GM18517 (cell line): Measurements from ENCODE around the gene CCDC50.

Experiments
- ATAC-seq: cut with Tn5 transposase; IDR thresholded peaks from one replicate; pipeline ENCODE4 v1.9.1; 2021; ENCODE audit warnings: mild to moderate bottlenecking, moderate library complexity; ENCODE audit not compliant: unreplicated experiment

Gene CCDC50, protein sequence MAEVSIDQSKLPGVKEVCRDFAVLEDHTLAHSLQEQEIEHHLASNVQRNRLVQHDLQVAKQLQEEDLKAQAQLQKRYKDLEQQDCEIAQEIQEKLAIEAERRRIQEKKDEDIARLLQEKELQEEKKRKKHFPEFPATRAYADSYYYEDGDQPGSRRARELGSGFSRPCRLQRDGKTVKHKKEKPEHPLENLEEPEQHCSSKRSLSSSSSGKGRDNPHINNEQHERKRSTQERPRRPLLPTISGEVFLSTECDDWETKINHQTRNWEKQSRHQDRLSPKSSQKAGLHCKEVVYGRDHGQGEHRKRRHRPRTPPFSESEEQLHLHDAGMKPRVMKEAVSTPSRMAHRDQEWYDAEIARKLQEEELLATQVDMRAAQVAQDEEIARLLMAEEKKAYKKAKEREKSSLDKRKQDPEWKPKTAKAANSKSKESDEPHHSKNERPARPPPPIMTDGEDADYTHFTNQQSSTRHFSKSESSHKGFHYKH

DNA sequence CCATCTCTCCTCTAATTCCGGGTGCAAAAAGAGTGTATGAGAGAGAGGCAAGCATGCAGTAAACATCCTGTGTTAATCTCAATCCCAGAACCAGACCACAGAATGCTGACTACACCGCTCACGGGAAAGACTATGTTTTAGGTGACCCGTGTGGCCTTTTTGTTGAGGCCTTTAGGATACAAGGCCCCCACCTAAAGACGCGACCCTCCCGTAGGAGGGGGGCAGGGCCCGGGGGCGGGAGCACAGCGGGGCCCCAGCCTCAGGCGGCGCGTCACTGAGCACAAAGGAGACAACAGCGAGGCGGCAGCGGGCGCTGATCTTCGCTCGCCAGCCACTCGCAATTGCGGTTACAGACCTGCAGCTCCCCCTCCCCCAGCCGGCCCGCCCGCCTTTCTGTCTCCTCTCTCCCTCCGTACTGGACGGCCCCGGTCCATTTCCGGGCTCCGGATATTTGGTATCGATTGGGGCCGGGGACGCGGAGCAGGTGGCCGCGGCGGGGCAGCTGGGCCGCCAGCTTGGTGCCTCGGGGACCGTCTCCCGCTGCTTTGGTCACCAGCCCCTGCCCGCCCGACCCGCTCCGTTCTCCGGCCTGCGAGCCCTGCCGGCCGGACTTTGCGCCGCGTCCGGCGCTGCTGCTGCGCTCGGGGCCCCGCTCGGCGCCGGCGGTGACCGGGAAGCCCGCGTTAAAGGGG is at the start of gene CCDC50:
TSS of gene CCDC50 (plus strand) at position 433 of the 692 bp plus-strand sequence. CDS start 281 bp downstream, outside the sequence.
- peak; percentile 74 for ATAC-seq

DNA sequence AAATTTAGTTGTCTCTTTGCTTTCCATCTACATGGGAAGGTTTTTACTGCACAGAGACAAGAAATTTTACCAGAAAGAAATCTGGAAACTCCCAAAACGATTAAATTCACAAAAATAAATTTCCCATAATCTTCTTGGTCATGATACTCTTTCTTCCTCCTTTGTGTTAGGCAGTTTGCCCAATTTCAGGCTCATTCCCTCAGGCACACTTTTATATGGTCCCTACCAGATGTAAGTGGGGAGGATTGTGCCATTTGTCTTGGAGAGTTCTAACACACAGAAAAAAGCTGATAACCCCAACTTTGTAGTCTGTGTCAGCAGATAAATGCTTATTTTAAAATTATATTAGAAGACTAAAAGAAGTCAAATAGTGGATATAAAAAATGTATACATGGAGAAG is 49.1 kb upstream of the CCDC50 start:
- ATAC-seq, result no peak

DNA sequence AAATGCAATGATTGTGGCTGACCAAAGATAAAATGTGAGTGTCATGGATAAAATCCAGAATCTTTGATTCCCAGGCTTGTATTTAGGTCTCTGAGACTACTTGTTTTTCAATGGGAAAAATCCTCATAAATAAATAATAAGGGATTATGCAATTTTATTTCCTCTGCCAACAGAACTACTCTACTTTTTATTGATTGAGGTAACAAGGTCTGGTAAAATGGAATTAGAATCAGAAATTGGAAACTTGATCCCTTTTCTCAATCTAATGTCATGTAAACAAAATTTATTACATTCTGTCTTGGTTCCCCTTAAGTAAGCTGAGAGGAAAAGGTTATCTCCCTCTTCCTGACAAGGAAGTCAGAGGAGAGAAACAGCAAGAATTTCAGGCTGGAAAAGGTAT is 48.3 kb upstream of the CCDC50 start:
- no peak for ATAC-seq

DNA sequence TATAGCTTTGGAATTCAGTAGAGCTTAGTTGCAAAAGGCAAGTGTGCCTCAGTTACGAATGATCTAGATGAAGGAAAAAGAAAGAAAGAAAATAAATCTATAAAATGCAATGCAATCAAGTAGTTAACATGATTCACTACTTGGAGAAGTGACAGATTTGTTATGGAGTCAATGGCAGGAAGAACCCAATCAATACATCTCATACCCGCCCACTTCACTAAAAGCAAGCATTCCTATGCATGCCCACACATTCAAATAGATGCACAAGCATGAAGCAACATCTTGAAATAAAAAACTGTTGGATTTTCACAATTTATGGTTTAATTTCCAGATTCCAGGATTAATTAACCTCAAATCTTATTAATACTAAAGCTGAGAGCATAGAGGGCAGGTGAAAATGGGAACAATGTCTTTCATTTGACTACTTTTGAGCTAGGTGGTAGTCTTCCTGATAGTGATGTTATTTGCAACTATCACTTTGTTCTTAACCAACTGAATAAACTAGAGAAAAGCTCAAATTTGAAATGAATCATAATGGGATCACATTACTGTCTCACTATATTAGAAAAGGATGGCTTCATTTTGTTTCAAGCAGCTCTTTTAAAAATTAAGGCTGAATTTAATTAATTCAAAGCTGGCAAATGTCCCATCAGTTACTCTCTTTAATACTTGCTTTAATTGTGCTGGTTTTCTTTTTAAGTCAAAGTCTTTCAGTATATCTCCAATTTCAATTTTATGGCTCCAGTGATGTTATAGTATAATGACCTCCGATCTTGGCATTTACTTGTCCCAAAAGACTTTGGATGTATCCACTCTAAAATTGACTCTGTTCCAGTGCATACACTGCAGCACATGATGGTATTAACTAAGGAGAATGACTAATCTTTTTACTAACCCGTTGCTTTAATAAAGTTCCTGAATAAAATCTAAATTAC is 46.7 kb upstream of the CCDC50 start:
- ATAC-seq, result no peak

DNA sequence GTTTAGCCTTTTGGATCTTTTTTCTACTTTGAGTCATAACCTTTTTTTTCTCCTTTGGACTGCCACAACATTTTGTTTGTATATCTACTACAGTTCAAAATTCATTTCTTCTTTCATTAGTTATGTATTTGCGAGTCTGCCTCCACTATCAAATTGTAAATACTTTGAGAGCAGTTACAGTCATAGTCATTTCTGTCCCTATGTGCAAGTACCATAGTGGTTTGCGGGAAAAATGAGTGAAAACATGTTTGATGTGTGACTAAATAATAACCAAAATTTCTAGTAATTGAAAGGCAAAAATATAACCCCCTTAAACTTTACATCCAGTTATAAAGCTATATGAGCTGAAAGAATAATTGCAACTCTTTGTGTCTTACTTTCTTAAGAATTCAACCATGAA is 45.8 kb upstream of the CCDC50 start:
- no peak for ATAC-seq

DNA sequence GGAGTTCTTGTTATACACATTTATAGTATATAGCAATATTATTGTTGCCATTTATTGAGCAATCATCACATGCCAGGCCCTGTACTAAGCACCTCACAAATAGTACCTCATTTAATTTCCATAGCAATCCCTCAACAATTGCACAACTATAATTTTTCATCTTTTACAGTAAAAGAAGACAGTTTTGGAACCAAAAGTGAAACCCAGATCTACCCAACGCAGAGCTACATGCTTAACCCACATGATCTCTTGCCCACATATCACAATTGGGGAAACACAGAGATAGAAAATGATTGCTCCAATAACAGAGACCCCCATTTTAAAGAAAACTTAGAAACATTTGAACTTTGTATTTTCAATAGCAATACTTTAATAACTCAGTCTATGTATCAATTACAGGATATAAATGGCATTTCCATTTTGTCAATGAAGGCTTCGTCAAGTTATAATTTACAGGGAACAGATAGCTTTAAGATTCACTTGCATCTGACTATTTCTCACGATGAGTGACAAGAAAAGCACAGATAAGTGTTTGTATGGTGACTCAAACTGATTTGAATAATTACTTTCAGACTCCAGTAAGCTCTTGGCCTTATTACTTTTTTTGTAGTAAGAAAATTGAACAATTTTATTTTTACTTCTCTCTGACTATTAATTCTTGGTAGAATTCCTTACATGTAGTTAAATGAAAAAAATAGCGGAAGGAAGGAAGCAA is 38.7 kb upstream of the CCDC50 start:
- peak; percentile 90 for ATAC-seq

DNA sequence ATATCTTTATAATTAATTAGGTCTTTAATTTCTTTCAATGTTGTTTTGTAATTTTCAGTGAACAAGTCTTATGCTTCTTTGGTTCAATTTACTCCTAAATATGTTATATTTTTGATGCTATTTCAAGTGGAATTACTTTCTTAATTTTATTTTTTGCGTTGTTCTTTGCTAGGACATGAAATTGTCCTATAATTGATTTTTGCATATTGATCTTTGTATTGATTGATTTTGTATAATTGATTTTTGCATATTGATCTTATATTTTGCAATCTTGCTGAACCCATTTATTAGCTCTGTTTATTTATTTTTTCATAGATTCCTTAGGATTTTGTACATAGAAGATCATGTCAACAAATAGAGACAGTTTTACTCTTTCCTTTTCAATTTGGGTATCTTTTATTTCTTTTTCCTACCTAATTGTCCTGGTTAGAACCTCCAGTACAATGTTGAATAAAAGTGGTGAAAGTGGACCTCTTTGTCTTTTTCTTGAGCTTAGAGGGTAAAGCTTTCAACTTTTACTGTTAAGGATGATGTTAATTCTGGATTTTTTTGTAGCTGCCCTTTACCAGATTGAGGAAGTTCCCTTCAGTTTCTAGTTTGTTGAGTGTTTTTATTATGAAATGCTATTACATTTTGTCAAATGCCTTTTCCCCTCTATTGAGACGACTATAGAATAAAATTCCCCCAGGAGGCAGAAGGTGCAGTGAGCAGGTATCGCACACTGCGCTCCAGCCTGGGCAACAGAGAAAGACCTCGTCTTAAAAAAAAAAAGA is 36.8 kb upstream of the CCDC50 start:
- ATAC-seq, result no peak

DNA sequence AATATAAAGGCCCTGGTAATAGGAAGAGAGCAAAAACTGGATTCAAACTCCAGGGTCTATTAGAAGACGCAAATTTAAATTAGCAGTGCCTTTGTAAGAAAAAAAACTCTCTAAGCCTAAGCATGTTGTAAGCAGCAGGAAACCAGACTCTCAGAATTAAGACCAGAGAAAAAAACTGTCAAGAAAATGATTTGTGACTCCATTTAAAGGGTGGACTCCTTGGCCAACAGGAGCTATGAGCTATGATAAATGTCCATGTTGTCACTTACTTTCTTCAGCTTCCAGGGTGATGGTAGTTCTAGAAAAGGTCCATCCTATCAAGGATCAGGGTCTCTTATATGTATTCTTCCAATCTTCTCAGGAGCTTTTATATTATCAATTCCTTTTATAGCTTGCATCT is 34.9 kb upstream of the CCDC50 start:
- no peak for ATAC-seq

DNA sequence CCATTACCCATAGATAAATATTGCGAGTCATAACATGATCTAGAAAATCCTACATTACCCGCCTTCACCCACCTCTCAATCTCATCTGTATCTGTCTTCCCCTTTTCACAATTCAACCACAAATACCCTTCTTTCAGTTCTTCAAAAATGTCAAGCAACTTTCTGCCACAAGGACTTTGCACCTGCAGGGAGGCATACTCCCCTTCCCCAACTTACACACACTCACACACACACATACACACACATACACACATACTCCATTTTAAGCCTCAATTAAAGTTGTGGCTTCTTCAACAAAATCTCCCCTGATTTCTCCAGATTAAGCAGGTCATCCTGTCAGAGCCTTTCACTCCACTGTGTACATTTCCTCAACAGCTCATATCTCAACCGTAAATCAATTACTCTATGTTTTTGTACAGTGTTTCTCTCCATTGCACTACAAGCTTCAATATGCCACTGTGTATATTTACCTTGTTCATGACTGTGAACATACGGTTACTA is 33.1 kb upstream of the CCDC50 start:
- peak; percentile 94 for ATAC-seq

DNA sequence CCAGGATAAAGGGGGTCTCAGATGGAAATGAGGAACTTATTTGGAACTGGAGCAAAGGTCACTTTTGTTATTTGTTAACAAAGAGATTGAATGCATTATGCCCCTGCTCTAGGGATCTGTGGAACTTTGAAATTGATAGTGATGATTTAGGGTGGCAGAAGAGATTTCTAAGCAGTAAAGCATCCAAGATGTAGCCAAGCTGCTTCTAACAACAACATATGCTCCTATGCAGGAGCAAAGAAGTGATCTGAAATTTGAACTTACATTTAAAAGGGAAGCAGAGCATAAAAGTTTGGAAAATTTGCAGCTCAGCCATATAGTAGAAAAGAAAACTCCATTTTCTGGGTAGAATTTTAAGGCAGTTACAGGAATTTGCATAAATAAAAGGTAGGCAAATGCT is 30.3 kb upstream of the CCDC50 start:
- ATAC-seq, result no peak

DNA sequence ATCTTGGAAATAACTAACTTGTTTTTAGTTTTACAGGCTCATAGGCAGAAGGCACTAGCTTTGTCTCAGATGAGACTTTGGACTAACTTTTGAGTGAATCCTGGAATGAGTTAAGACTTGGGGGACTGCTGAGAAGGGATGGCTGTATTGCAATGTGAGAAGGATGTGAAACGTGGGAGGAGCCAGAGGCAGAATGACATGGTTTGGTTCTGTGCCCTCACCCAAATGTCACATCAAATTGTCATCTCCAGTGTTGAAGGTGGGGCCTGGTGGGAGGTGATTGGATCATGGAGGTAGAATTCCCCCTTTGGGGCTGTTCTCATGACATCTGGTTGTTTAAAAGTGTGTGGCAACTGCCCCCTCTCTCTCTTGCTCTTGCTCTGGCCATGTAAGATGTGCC is 28.8 kb upstream of the CCDC50 start:
- ATAC-seq, result no peak

DNA sequence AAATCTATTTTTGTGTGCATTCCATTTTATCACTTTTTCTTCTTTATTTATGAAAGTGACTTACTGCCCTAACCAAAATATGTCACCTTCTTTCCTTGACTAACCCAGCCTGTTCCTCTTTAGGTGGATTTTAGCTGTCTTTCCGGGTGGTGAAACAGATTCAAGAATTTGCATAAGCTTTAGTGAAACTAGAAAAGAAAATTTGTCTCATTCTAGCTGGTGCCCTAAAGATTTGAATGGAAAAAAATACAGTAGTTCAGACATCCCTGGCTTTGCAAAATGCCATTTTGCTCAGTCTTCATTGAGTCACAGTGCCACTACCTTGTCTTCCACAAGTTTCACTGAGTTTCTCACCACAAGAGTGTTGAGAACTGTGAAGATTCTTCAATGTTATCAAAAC is 28.2 kb upstream of the CCDC50 start:
- ATAC-seq, result peak; percentile 77

DNA sequence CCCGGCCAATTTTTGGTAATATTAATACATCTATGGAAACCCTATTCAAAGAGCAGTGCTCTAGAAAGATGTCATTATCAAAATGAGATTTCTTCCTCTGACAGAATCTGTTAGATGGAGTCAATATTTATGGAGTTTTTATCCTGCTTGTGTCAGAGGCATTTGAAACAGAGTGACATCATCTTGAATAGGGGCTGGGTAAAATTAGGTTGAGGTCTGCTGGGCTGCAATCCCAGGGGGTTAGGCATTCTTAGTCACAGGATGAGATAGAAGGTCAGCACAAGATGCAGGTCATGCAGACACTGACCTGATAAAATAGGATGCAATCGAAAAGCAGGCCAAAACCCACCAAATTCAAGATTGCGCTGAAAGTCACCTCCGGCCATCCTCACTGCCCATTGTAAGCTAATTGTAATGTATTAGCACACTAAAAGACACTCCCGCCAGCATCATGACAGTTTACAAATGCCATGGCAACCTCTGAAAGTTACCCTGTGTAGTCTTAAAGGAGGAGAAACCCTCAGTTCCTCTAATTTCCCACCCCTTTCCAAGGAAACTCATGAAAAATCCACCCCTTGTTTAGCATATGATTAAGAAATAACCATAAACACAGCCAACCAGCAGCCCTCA is 27.3 kb upstream of the CCDC50 start:
- ATAC-seq, result no peak

DNA sequence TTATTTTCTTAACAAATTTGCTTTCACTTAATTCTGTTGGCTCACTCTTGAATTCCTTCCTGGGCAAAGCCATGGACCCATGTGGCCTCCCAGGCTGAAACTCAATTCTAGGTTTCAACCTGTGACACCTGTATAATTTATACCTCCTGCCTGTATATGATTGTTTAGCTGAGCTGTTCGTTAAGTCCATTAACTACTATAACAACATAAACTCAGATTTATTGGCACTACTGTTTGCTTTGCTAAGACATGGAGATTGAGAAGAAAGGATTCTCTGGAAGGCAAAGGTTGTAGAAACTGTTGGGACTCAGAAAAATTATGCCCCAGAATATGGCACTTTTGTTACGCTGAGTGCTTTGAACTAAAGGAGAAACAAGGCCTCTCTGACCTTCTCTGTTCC is 26.7 kb upstream of the CCDC50 start:
- no peak for ATAC-seq

DNA sequence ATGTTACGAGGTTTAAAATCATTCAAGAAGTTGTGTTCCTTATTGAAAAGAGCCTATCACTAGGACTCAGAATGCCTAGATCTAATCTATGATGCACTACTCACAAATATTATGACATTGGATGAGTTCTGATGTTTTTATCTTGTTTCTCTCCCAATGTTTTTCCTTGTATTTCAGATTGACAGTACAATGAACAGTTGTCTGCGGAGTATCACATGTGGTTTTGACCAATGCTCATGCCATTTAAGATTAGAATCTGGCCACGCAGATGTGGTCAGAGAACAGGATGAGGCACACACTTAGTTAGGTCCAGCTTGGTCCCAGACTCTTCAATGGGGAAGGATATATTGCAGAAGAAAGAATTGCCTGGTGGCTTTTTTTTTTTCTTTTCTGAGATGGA is 25.6 kb upstream of the CCDC50 start:
- no peak for ATAC-seq

DNA sequence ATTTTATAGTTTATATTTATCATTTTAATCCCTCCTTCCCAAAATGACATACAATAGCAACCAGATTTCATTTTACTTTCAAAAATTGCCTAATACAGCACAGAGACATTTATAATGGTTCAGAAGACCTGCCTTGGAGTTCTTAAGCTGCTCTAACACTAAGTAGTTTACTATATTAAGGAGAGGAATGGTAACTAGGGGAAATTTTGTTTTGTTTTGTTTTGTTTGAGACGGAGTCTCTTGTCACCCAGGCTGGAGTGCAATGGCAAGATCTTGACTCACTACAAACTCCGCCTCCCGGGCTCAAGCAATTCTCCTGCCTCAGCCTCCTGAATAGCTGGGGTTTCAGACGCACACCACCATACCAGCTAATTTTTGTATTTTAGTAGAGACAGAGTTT is 22.8 kb upstream of the CCDC50 start:
- ATAC-seq, result no peak

DNA sequence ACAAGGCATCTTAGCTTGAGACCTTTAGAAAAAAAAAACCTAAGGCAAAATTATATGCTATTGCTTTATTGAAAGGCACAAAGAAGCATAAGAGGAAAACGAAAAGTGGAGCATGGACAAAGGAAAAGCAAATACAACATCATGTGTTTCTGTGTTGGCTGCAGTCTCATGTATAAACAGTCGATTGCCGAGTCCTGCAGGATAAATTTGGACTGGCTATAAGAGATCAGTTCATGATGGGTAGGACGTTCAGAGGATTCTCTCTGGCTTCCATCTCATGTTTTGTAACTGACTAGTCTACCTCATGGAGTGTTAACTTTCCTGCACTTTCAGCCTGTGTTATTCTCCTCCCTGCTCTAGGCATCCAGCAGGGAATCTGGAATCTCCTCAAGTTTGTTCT is 21.9 kb upstream of the CCDC50 start:
- no peak for ATAC-seq

DNA sequence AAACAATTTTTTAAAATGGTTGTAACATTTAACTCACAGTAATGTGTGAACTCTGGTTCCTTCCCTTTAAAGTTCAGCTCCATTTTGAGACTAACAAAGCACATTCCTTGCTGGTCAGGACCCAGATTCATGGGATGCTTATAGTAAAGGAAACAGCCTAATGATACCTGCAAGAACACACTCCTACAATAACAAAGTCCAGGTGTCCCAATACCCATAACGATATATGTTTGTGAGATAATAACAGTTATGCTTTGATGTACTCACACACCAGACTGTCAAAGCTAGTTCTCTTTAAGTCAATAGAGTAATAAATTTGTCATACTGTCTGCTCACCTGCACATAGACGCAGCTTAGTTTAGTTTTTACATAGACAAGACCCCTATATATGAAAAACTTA is 15.9 kb upstream of the CCDC50 start:
- no peak for ATAC-seq

DNA sequence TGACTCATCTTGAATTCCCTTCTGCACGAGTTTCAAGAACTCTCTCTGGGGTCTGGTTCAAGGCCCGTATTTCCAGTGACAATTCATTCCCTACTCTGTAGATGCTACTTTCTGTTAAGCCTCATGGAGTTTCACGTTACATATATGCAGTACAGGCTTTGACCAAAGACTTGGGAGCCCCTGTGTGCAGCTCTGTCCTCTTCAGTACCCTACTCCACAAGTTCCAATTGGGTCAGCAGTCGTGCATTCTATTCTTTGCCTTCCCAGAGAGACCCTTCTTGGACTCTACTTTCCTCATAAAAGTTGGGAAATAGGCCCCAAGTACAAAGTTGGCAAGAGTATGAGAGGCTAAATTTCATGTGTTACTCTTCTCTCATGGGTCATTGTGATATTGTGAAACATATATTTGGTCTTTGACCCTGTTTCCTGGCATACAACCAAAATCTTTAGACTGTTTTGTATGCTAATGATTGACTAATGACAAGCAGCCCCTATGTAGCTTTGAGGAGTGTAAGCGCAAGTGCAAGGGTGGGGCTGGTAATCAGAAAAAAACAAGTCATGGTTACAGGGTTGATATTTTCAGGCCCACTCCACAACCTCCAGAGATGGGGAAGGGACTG is 15.0 kb upstream of the CCDC50 start:
- ATAC-seq, result no peak
